Spleen (tissue), 11 donors: ENCODE measurements around the gene EOLA2. TPM values are rescaled to one million over a fixed set of nuclear protein-coding genes. Genes with fewer than 3 reads are reported as not detected.
A peak's percentile ranks its signal among the peaks of the same experiment; 100 is the strongest.
"Not testable (repeated sequence)": the region's sequence is repeated elsewhere in the genome, so short reads cannot be mapped to it uniquely, and the experiment has no call there.

Experiments
- DNase-seq: peaks from one replicate; pipeline ENCODE4 v3.0.0-alpha.2; 2020
- H3K27ac ChIP-seq, 8 donors: fragments of 200-600 bp; sonication (generic) in 7 of 8; 1 replicate in 4 of 8; 2 replicates in 4 of 8; pipeline versions ENCODE4 v1.5.0 to v1.8.0; 2016 to 2021; ENCODE audit warnings: inconsistent platforms in 4 of 8, mild to moderate bottlenecking in 4 of 8, moderate library complexity in 1 of 8
- H3K27me3 ChIP-seq, 7 donors: fragments of 200-600 bp; sonication (generic) in 6 of 7; replicated peaks in 1 of 7; 1 replicate in 4 of 7; 2 replicates in 3 of 7; pipeline versions ENCODE4 v1.5.0 to v1.8.0; 2016 to 2021; ENCODE audit warnings: inconsistent platforms in 3 of 7, mild to moderate bottlenecking in 1 of 7
- H3K36me3 ChIP-seq, 6 donors: fragments of 200-600 bp; sonication (generic) in 5 of 6; 1 replicate in 4 of 6; 2 replicates in 2 of 6; pipeline versions ENCODE4 v1.5.0 to v1.8.0; 2016 to 2021; ENCODE audit warnings: inconsistent platforms in 2 of 6
- H3K4me1 ChIP-seq, 6 donors: fragments of 200-600 bp; sonication (generic) in 5 of 6; 1 replicate in 3 of 6; 2 replicates in 3 of 6; pipeline versions ENCODE4 v1.5.0 to v1.8.0; 2016 to 2021; ENCODE audit warnings: inconsistent platforms in 3 of 6
- H3K4me3 ChIP-seq, 8 donors: fragments of 200-600 bp; sonication (generic) in 7 of 8; 1 replicate in 4 of 8; 2 replicates in 4 of 8; pipeline versions ENCODE4 v1.5.0 to v1.8.0; 2016 to 2021; ENCODE audit warnings: inconsistent platforms in 4 of 8, mild to moderate bottlenecking in 4 of 8, moderate library complexity in 2 of 8
- H3K9me3 ChIP-seq, 8 donors: fragments of 200-600 bp; sonication (generic) in 7 of 8; 1 replicate in 4 of 8; 2 replicates in 4 of 8; pipeline versions ENCODE4 v1.5.0 to v1.8.0; 2016 to 2021; ENCODE audit warnings: inconsistent platforms in 4 of 8
- POLR2A ChIP-seq, 3 donors: fragments of 450-650 bp; IDR thresholded peaks; one replicate each; pipeline ENCODE4 v1.5.1; 2017; ENCODE audit warnings: antibody characterized with exemption in 3 of 3, mild to moderate bottlenecking in 1 of 3
- POLR2AphosphoS5 ChIP-seq, 3 donors: sonication (generic); formaldehyde crosslinking; IDR thresholded peaks; one replicate each; pipeline ENCODE4 v1.5.1; 2017; ENCODE audit warnings: antibody characterized with exemption in 3 of 3
- WGBS, 5 donors: extraction: QIAGEN DNeasy Blood & Tissue Kit in 3 of 5; methylation state at CpG; one replicate each; pipeline versions ENCODE4 v1.1.5 to v1.1.7; 2013 to 2018; 5-methylcytosine and 5-hydroxymethylcytosine counted together
- intact Hi-C: fragments of 100-400 bp; cut with DNase I; formaldehyde crosslinking; loops from one replicate; pipeline ENCODE4 v1.15.0; 2023; ENCODE audit warnings: low total_unique reads
- polyA plus RNA-seq, 3 donors: library from polyadenylated mRNA; stranded (reverse); fragments of 200-250 nt; gene quantifications; one replicate each; pipeline ENCODE4 v1.2.1, GENCODE V29; 2013
- total RNA-seq, 7 donors: library from RNA; depleted of rRNA in 3 of 7; stranded (reverse); fragments of >200 nt in 3 of 7; fragmentation: NEBNext Ultra II Directional in 4 of 7; extraction: Animal tissue kit (Norgen Biotek cat#: 25700) in 4 of 7; gene quantifications; one replicate each; pipeline versions ENCODE4 v1.1.0 to v1.2.1, GENCODE V29; 2016 to 2021
- TF ChIP-seq, protein P1 (sequence below), 11 experiments: fragments of 200-600 bp in 7 of 11; fragments of 450-650 bp in 4 of 11; sonication (generic) in 4 of 11; IDR thresholded peaks in 8 of 11; conservative IDR thresholded peaks in 3 of 11; 1 replicate in 7 of 11; 2 replicates in 4 of 11; pipeline versions ENCODE4 v1.4.0 to v1.8.0; 2016 to 2021; ENCODE audit warnings: antibody characterized with exemption in 11 of 11, inconsistent platforms in 4 of 11, mild to moderate bottlenecking in 1 of 11
- donor health status: healthy with polysubstance abuse.
- donor health status: DM: no; HTN: no; CAD: no; lungs with moderate emphysema.
- donor health status: DM: no; HTN: no; CAD: no.
- donor health status: Bipolar disorder and iron deficiency.
- donor health status: healthy.
- donor health status: DM: no; HTN: no; CAD: no.
- donor health status: DM: yes; HTN: yes; CAD: no.

The EOLA2 gene
- total and polyA plus RNA-seq, 10 donors, result 14.9 to 55.3 (median 34.9) TPM

DNA sequence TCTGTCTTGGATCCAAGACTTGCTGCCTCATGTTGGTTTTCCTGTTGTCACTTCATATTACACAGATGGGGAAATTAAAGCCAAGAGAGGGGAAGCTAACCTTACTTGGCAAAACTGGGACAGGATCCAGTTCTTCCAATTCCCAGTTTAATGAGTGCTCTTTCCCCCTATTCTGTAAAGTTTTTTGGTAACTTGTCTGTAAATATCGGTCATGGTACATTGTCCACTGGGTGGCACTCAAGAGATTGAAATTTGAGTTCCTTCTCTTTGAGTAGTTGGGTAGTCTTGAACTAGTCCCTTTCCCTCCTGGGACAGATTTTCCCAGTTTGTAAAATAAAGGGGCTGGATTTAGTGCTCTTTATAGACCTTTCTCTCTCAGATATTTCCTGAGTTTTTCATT is 12.4 kb upstream of the EOLA2 start:
- WGBS, 5 donors, result 0 to 33% (median 19%) methylated on average over 1 of the region's 1 CpG
- H3K27me3 ChIP-seq, result no peaks in the 10 kb centered on the region
- peaks cover 0 to 41% (median 0%) of the 10 kb centered on the region in 6 donors for H3K36me3 ChIP-seq
- H3K4me3 ChIP-seq, result no peak overlapping the region
- no peak overlapping the region for H3K27ac ChIP-seq
- H3K4me1 ChIP-seq, result no peaks in the 10 kb centered on the region
- no peak for TF ChIP-seq POLR2AphosphoS5 (IDR thresholded peaks at IDR 0.05)
- TF ChIP-seq, protein P1, sequence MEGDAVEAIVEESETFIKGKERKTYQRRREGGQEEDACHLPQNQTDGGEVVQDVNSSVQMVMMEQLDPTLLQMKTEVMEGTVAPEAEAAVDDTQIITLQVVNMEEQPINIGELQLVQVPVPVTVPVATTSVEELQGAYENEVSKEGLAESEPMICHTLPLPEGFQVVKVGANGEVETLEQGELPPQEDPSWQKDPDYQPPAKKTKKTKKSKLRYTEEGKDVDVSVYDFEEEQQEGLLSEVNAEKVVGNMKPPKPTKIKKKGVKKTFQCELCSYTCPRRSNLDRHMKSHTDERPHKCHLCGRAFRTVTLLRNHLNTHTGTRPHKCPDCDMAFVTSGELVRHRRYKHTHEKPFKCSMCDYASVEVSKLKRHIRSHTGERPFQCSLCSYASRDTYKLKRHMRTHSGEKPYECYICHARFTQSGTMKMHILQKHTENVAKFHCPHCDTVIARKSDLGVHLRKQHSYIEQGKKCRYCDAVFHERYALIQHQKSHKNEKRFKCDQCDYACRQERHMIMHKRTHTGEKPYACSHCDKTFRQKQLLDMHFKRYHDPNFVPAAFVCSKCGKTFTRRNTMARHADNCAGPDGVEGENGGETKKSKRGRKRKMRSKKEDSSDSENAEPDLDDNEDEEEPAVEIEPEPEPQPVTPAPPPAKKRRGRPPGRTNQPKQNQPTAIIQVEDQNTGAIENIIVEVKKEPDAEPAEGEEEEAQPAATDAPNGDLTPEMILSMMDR (IDR thresholded peaks at IDR 0.05 in 8 of 11, conservative IDR thresholded peaks at IDR 0.05 in 3 of 11), result peak in 3 of 11 experiments; percentile 20 to 26 (median 20)
- TF ChIP-seq POLR2A (IDR thresholded peaks at IDR 0.05), result no peak
- intact Hi-C loops, result no loop called here
- no peaks in the 10 kb centered on the region for H3K9me3 ChIP-seq
- no peak for DNase-seq

DNA sequence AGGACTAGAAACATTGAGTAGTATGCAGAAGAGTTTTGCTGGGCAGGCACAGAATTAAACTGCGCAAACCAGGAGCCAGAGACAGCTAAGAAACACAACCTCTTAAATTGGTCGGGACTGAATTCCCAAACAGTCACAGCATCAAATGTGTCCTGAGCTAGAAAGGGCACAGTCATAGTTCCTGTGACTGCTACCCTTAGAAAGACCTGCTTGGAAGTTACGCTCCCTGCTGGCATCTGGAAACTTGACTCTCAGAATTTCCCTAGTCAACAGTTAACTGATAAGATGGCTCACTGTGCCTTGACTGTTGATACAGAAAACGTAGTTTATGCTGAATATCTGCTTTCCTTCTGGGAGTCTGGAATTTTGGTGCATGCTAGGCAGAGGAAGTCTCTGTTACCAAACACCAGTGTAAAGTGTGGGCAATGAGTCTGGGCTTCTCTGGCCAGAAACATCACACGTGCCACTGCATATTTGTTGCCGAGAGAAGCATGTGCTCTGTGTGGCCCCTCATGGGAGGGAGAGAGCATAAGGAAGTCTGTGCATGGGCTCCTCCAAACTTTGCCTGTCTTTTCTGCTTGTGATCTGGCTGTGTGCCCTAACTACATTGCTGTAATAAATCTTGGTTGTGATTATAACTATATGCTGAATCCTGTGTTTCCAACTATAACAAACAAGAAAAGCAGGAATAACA is 11.6 kb upstream of the EOLA2 start:
- Histone ChIP-seq H3K36me3 (peaks cover 0 to 48% (median 0%) of the 10 kb centered on the region in 6 donors), H3K27ac (no peak overlapping the region), H3K4me3 (no peak overlapping the region), H3K9me3 (no peaks in the 10 kb centered on the region), H3K27me3 (no peaks in the 10 kb centered on the region), H3K4me1 (no peaks in the 10 kb centered on the region)
- TF ChIP-seq POLR2AphosphoS5 (IDR thresholded peaks at IDR 0.05) (no peak), POLR2A (IDR thresholded peaks at IDR 0.05) (no peak)
- TF ChIP-seq, protein P1 (IDR thresholded peaks at IDR 0.05 in 8 of 11, conservative IDR thresholded peaks at IDR 0.05 in 3 of 11), result no peak
- intact Hi-C loops, result no loop called here
- no peak for DNase-seq
- WGBS, 5 donors, result 68 to 89% (median 76%) methylated on average over 6 of the region's 6 CpGs

DNA sequence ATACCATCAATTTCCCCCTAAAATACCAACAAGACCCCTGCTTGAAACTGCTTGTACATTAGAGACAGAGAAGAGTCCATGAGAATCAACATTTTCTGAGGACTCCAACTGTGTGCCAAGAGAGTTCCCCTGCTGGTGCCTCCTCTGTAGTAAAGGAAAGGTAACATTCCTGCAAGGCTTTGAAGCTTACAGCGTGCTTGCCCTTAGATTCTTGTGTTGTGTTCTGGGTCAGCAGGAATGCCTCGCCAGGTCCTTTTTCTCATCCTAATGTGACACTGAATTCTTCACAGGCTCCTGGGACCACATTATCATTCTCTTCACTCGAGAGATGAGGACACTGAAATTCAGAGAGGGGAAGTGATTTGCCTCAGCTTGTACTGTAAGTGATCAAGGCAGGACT is 9.7 kb upstream of the EOLA2 start:
- Histone ChIP-seq H3K36me3 (peaks cover 0 to 48% (median 0%) of the 10 kb centered on the region in 6 donors), H3K27ac (no peak overlapping the region), H3K9me3 (no peaks in the 10 kb centered on the region), H3K4me1 (peaks cover 0 to 3% (median 0%) of the 10 kb centered on the region in 6 donors), H3K4me3 (no peak overlapping the region), H3K27me3 (no peaks in the 10 kb centered on the region)
- TF ChIP-seq POLR2A (IDR thresholded peaks at IDR 0.05) (no peak), POLR2AphosphoS5 (IDR thresholded peaks at IDR 0.05) (no peak)
- TF ChIP-seq, protein P1 (IDR thresholded peaks at IDR 0.05 in 8 of 11, conservative IDR thresholded peaks at IDR 0.05 in 3 of 11), result no peak
- no peak for DNase-seq
- intact Hi-C loops, result no loop called here
- 65 to 96% (median 79%) methylated on average over 3 of the region's 3 CpGs for whole genome bisulfite sequencing, 5 donors

DNA sequence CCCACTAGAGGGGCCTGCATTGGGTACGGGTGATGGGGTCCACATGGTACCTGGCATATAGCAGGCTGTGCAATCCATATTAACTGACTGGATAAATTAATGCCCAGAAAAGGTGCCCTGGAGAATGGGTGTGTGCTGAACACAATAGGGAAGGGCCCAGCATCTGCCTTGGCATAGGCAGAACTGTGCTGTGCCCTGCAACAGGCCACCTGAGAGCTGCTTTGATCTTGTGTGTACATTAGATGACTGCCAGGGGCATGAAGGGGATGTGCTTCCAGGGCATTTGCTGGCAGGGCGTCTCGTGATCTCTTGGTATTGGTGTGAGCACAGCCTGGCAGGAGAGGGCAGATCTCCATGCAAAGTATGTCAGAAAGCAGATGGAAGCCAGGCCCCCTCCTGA is 8.6 kb upstream of the EOLA2 start:
- H3K27ac ChIP-seq, DNase-seq, H3K4me1 ChIP-seq, H3K4me3 ChIP-seq, intact Hi-C loops, H3K27me3 ChIP-seq, H3K9me3 ChIP-seq: not testable (repeated sequence)
- no CpG with 5 or more reads among the region's 3 CpGs for WGBS, 5 donors
- peaks cover 0 to 40% (median 0%) of the 10 kb centered on the region in 6 donors for H3K36me3 ChIP-seq

DNA sequence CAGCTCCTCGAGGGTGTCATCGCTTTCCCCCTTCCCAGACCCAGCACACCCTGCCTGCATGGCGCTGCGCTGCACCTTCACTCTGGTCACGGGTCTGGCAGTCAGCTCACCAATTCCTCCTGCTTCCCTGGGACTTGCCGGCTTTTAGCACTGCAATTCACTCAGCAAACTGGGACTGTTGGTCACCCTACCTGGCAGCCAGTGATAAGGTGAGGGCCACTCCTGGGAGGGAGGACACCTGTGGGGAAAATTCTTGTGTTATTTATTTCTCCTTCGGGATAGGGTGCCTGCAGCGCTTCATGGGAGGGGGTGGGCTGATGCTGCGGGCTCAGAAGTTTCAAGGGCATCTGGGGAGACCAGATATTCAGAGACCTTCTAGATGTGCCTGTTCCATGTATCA is 7.5 kb upstream of the EOLA2 start:
- DNase-seq, intact Hi-C loops, H3K4me1 ChIP-seq, H3K9me3 ChIP-seq, H3K27ac ChIP-seq, H3K27me3 ChIP-seq, H3K4me3 ChIP-seq: not testable (repeated sequence)
- H3K36me3 ChIP-seq, result peaks cover 0 to 40% (median 0%) of the 10 kb centered on the region in 6 donors
- whole genome bisulfite sequencing, 5 donors, result 80 to 100% (median 93%) methylated on average over 1 to 8 of the region's 9 CpGs

DNA sequence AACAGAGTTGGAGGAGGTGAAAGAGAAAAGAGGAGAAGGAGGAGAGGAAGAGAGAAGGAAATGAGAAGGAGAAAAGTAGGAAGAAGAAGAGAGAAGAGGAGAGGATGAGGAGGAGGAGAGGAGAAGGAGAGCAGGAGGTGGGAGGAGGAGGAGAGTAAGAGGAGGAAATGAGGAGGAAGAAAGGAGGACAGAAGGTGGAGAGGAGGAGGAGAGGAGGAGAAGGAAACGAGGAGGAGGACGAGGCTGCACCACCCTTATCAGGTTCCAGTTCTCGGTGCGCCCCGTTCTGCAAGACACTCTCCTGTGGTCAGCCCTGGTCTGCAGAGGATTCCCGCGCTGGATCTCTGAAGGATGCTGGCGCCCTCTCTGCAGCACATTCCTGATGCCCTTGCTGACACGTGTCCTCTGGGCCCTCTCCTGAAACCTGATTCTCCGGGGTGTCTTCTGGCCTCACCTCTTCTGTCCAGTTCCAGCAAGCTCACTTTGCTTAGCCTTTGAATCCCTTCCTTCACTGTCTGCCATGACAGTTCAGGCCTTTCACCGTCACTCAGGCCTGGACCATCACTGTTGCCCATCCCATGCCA is 6.9 kb upstream of the EOLA2 start:
- H3K9me3 ChIP-seq, DNase-seq, H3K4me3 ChIP-seq, H3K27me3 ChIP-seq, H3K27ac ChIP-seq, H3K4me1 ChIP-seq, intact Hi-C loops: not testable (repeated sequence)
- peaks cover 0 to 40% (median 0%) of the 10 kb centered on the region in 6 donors for H3K36me3 ChIP-seq
- 77 to 95% (median 85%) methylated on average over 9 to 11 of the region's 11 CpGs for WGBS, 5 donors
